GM08714 (cell line): ENCODE results near the gene SRGAP2B.
"Not testable (repeated sequence)": the region's sequence is repeated elsewhere in the genome, so short reads cannot be mapped to it uniquely, and the experiment has no call there.

ENCODE experiments used
- H3K4me3 ChIP-seq: fragments of 200-500 bp; sonication (Bioruptor generic); 2 replicates; pipeline ENCODE4 v1.5.1; 2014; ENCODE audit warnings: mild to moderate bottlenecking, low read length, inconsistent platforms

The SRGAP2B gene

GRCh38 chr1:144998134-144998980, 96.8 kb downstream of the SRGAP2B start:
- H3K4me3 ChIP-seq = not testable (repeated sequence)

DNA sequence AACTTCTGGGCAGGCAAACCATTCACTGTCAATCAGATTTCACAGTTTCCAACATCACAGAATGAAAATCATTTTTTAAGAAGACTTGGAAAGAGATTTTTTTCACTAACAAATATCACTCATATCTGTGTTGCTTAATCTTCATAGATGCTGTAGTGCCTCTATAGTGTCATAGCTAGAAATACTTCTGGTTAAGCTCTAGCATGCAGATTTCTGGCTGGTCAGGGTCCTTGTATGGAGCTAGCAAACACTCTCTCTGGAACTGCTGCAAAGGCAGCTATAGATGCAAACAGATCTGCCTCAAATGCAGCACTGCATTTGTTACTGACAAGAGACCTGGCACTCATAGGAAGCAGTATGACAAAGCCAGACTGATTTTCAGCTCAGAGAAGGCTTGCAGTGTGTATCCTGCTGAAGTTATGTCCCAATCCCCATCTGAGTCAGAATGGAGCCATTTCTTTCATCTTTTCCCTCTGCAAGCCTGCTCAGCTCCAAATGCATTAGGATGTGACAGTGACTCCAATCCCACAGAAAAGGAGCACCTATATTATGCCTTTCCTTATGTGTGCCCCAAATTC, 99.2 kb downstream of the SRGAP2B start:
- not testable (repeated sequence) for H3K4me3 ChIP-seq

GRCh38 chr1:144992915-144993314, 102.2 kb downstream of the SRGAP2B start:
- not testable (repeated sequence) for H3K4me3 ChIP-seq

GRCh38 chr1:144990611-144991010, 104.5 kb downstream of the SRGAP2B start:
- not testable (repeated sequence) for H3K4me3 ChIP-seq

GRCh38 chr1:144987131-144987530, 108.0 kb downstream of the SRGAP2B start:
- not testable (repeated sequence) for H3K4me3 ChIP-seq

GRCh38 chr1:144986171-144986860, 108.8 kb downstream of the SRGAP2B start:
- H3K4me3 ChIP-seq = not testable (repeated sequence)

DNA sequence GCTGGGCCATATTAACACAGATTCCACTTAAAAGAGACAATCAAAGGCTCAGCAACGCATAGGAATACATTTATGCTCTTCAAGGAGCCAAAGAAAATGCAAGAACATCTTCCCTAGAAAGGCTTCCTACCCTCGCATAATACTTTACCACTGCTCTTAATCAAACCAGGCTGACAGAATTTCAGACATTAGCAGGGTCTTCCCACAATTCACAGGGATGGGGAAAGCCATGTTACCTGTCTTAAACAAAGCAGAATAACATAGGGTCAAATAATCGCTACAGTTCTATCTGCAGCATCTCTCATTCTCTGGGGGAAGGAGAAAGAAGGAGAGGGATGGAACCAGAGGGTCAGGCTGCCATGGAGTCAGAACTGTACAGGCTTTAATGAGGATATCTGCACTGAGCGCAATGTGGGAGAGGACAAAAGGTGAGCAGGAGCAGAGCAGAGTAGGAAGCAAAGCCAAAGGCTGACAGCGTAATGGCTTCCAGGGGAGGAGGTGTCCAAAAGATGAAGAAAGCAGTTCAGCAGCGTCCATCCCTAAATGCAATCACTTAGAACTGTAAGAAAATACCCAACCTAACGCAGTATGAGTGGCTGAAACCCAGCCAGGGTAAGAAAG, 109.5 kb downstream of the SRGAP2B start:
- H3K4me3 ChIP-seq = not testable (repeated sequence)

DNA sequence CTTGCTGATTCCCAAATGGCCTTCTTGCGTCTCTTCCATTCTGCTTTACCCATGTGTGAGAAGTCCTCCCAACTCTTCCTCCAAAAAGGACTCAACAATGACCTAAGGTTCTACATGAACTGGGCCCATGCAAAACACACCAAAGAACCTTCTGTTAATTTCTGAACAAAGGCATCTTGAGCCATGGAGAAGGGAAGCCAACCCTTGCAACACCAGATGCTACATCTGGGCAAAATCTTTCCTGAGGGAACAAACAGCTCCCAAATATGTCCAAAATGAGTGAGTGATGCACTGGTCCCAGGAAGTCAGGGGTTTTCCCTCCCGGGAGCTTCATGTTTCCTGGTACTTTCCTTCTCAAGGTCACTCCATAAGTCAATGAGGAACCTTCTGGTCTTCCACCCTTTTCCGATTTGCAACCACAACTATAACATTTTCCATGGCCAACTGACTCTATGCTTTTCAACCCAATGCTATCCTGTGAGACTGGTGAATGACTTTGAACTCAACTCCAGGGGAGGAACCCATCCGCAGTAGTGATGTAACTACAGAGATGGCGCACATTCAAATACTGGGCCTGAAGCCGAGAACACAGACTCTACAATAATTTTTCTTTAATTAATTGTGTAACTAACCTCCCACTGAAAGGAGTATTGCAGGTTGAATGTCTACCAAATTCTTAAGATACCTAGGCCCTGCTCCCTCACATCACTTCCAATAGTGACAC, 112.2 kb downstream of the SRGAP2B start:
- H3K4me3 ChIP-seq = not testable (repeated sequence)

- not testable (repeated sequence) for H3K4me3 ChIP-seq
Measured at GRCh38 chr1:144981157-144981556, 114.0 kb downstream of the SRGAP2B start.

DNA sequence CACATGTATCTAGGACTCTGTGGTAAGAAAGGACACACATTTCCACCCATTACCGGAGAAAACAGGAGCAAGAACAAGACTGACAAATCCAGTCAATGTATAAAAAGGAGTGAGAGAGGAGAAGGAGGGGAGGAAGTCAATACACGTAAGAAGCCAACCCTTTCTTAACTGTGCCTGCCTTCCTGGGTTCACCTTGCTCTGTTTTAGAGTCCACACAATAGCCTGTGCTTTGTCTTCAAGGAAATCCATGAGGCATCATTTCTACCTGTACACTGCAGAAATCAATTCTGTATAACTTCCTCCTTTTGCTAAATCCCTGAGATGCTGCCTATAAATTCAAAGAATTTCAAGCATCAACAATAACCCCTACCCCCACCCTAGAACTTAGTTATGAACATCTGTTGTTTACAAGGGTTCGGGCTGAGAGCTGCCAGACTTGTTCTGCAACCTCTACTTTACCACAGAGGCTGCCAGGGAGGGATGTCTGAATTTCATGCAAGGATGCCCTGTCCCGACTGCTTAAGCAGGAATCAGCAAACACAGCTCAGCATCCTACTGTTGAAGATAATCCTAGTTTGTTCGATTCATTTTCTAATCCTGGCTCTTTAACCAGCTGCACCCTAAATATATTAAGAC, 115.0 kb downstream of the SRGAP2B start:
- H3K4me3 ChIP-seq = not testable (repeated sequence)

- H3K4me3 ChIP-seq = not testable (repeated sequence)
Measured at GRCh38 chr1:144977856-144978255, 117.3 kb downstream of the SRGAP2B start.

GRCh38 chr1:144971936-144972335, 123.2 kb downstream of the SRGAP2B start:
- H3K4me3 ChIP-seq = not testable (repeated sequence)

DNA sequence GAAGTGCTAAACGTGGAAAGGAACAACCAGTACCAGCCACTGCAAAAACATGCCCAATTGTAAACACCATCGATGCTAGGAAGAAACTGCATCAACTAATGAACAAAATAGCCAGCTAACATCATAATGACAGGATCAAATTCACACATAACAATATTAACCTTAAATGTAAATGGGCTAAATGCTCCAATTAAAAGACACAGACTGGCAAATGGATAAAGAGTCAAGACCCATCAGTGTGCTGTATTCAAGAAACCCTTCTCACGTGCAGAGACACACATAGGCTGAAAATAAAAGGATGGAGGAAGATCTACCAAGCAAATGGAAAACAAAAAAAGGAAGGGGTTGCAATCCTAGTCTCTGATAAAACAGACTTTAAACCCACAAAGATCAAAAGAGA, 128.6 kb downstream of the SRGAP2B start:
- H3K4me3 ChIP-seq = not testable (repeated sequence)

DNA sequence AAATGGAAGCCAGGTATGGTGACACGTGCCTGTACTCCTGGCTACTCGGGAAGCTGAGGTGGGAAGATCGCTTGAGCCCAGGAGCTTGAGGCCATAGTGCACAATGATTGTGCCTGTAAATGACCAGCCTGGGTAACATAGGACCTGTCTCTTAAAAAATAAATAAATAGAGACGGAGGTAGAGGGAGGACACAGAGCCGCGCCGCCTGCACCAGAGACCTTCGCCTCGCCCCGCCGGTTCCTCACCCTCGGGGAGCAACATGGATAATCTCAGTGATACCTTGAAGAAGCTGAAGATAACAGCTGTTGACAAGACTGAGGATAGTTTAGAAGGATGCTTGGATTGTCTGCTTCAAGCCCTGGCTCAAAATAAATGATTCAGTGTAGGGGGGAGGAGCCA, 130.4 kb downstream of the SRGAP2B start:
- not testable (repeated sequence) for H3K4me3 ChIP-seq

DNA sequence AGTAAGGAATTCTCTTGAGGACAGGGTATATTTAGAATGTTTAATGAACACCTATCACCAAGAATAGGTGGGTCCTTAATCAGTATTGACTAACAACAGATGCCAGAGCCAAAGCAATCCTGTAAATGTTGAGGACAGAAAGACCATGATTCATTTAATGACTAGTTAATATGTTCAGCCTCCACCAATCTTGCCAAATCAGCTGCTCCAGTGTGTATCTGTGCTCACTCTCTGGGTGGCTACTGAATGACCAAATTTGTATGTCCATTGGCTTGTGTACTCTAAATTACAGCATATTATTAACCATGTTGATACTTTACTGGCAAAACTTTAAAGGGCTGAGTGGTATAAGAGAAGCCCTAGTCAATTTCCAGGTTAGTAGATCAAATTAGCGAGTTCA, 130.9 kb downstream of the SRGAP2B start:
- not testable (repeated sequence) for H3K4me3 ChIP-seq

DNA sequence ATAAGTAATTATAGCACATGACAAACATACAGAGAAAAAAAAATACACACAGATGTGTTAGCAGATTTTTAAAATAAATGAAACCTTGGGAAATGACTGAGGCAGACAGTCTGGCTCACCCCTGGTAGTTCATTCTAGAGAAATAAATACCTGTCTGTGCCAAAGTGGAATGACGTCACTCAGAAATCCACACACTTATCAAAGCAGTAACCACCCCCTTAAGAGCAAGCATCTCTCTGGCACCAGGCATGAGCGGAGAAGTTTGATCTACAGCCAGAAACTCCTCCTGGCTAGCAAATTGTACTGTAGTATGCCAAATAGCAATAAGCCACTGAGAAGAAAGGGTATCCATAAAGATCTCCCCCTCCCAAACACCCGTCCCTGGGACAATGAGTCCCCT, 131.6 kb downstream of the SRGAP2B start:
- H3K4me3 ChIP-seq = not testable (repeated sequence)

- H3K4me3 ChIP-seq = not testable (repeated sequence)
Measured at GRCh38 chr1:144961604-144962583, 133.2 kb downstream of the SRGAP2B start.

- not testable (repeated sequence) for H3K4me3 ChIP-seq
Measured at GRCh38 chr1:144960929-144961488, 134.1 kb downstream of the SRGAP2B start.

GRCh38 chr1:144948390-144948789, 146.7 kb downstream of the SRGAP2B start:
- not testable (repeated sequence) for H3K4me3 ChIP-seq
